Nephron (organoid): ENCODE results near the gene ERC1.

Source experiments
- H3K27ac Mint-ChIP-seq, 3 experiments: 2 replicates each; pipeline ENCODE4 v1.8.0; 2020; ENCODE audit warnings: mixed read lengths in 3 of 3, mild to moderate bottlenecking in 2 of 3, moderate library complexity in 1 of 3
- H3K27me3 Mint-ChIP-seq: 2 replicates; pipeline ENCODE4 v1.8.0; 2021; ENCODE audit warnings: low read depth, mild to moderate bottlenecking, moderate library complexity, mixed read lengths
- H3K36me3 Mint-ChIP-seq: 2 replicates; pipeline ENCODE4 v1.8.0; 2020; ENCODE audit warnings: low read depth, mixed read lengths
- H3K4me1 Mint-ChIP-seq: 2 replicates; pipeline ENCODE4 v1.8.0; 2020; ENCODE audit warnings: mixed read lengths
- H3K4me3 Mint-ChIP-seq, 3 experiments: 2 replicates each; pipeline ENCODE4 v1.8.0; 2020; ENCODE audit warnings: mild to moderate bottlenecking in 3 of 3, mixed read lengths in 3 of 3, moderate library complexity in 2 of 3
- H3K9me3 Mint-ChIP-seq: 2 replicates; pipeline ENCODE4 v1.8.0; 2020; ENCODE audit warnings: mixed read lengths
- CTCF ChIP-seq, 3 experiments: fragments of 200-600 bp; sonication (generic); IDR thresholded peaks; one replicate each; pipeline ENCODE4 v1.5.0; 2021; ENCODE audit warnings: antibody characterized with exemption in 3 of 3; ENCODE audit not compliant: unreplicated experiment in 3 of 3

ERC1 gene

GRCh38 chr12:1212526-1212925, 221.5 kb downstream of the ERC1 start:
- Mint-ChIP-seq H3K4me1 (peaks cover 22% of the 10 kb centered on the region), H3K9me3 (no peaks in the 10 kb centered on the region), H3K27me3 (no peaks in the 10 kb centered on the region), H3K27ac (no peak overlapping the region), H3K4me3 (no peak overlapping the region), H3K36me3 (peaks cover 3% of the 10 kb centered on the region)
- no peak for TF ChIP-seq CTCF (IDR thresholded peaks at IDR 0.05; ENCODE audit: unreplicated experiment in 3 of 3)

GRCh38 chr12:1213205-1213604, 222.2 kb downstream of the ERC1 start:
- Mint-ChIP-seq H3K4me1 (peaks cover 18% of the 10 kb centered on the region), H3K4me3 (no peak overlapping the region), H3K27ac (no peak overlapping the region), H3K36me3 (peaks cover 3% of the 10 kb centered on the region), H3K27me3 (no peaks in the 10 kb centered on the region), H3K9me3 (no peaks in the 10 kb centered on the region)
- no peak for TF ChIP-seq CTCF (IDR thresholded peaks at IDR 0.05; ENCODE audit: unreplicated experiment in 3 of 3)

- TF ChIP-seq CTCF (IDR thresholded peaks at IDR 0.05; ENCODE audit: unreplicated experiment in 3 of 3): no peak
- H3K4me3 Mint-ChIP-seq: no peak overlapping the region
- H3K4me1 Mint-ChIP-seq: peaks cover 15% of the 10 kb centered on the region
- no peaks in the 10 kb centered on the region for H3K27me3 Mint-ChIP-seq
- no peak overlapping the region for H3K27ac Mint-ChIP-seq
- peaks cover 3% of the 10 kb centered on the region for H3K36me3 Mint-ChIP-seq
- no peaks in the 10 kb centered on the region for H3K9me3 Mint-ChIP-seq
Measured at GRCh38 chr12:1213618-1214205, 222.7 kb downstream of the ERC1 start.

- H3K36me3 Mint-ChIP-seq: peaks cover 3% of the 10 kb centered on the region
- no peak for TF ChIP-seq CTCF (IDR thresholded peaks at IDR 0.05; ENCODE audit: unreplicated experiment in 3 of 3)
- no peaks in the 10 kb centered on the region for H3K9me3 Mint-ChIP-seq
- no peak overlapping the region for H3K4me3 Mint-ChIP-seq
- no peaks in the 10 kb centered on the region for H3K27me3 Mint-ChIP-seq
- peaks cover 15% of the 10 kb centered on the region for H3K4me1 Mint-ChIP-seq
- H3K27ac Mint-ChIP-seq: no peak overlapping the region
Measured at GRCh38 chr12:1216560-1216959, 225.5 kb downstream of the ERC1 start.

GRCh38 chr12:1217191-1217949, 226.3 kb downstream of the ERC1 start:
- Mint-ChIP-seq H3K27me3 (no peaks in the 10 kb centered on the region), H3K9me3 (no peaks in the 10 kb centered on the region), H3K4me3 (no peak overlapping the region), H3K36me3 (no peaks in the 10 kb centered on the region), H3K27ac (no peak overlapping the region), H3K4me1 (peaks cover 11% of the 10 kb centered on the region)
- TF ChIP-seq CTCF (IDR thresholded peaks at IDR 0.05; ENCODE audit: unreplicated experiment in 3 of 3): no peak

- H3K4me1 Mint-ChIP-seq: peaks cover 5% of the 10 kb centered on the region
- TF ChIP-seq CTCF (IDR thresholded peaks at IDR 0.05; ENCODE audit: unreplicated experiment in 3 of 3): no peak
- no peak overlapping the region for H3K27ac Mint-ChIP-seq
- peaks cover 5% of the 10 kb centered on the region for H3K36me3 Mint-ChIP-seq
- H3K9me3 Mint-ChIP-seq: no peaks in the 10 kb centered on the region
- H3K4me3 Mint-ChIP-seq: no peak overlapping the region
- H3K27me3 Mint-ChIP-seq: no peaks in the 10 kb centered on the region
Measured at GRCh38 chr12:1218369-1218768, 227.3 kb downstream of the ERC1 start.
